Fibroblast of upper back skin (primary cell): ENCODE measurements around the gene ARMC2.
"Not testable (repeated sequence)": the region's sequence is repeated elsewhere in the genome, so short reads cannot be mapped to it uniquely, and the experiment has no call there.

ENCODE experiments used
- DNase-seq: peaks from one replicate; pipeline ENCODE4 v3.0.0-alpha.2; 2013

Gene ARMC2

DNA sequence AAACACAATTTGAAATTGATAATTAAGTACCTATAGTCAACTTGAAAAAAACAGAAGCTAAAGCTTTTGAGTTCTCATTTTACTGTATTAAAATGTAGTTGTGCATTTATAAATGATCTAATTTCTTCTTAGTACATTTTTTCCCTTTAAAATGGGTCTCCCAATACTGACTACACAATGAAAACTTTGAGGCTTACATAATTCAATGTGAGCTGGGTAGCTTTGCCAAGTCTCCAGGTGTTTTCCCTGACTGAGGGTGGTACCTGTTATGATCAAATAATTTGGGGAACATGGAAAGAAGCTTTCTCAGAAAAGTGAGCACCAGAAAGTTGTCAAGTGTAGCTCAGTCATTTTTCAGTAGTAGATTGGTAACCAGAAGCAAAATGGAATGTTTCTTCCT, 74.3 kb downstream of the ARMC2 start:
- no peak for DNase-seq

DNA sequence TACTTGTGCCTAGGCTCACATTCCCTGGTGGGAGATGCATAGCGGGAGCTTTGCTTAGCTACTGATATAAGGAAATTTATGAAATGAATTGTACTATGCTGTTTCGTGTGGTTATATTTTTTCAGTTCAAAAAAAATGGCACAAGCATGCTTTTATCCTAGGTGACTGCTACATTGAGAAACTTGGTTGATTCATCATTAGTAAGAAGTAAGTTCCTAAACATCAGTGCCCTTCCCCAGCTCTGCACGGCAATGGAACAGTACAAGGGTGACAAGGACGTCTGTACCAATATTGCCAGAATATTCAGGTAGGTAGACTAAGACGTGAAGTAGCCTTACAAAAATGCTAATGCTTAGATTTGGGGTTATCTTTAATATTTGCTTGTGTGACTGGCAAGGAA, 79.7 kb downstream of the ARMC2 start:
- DNase-seq = no peak

DNA sequence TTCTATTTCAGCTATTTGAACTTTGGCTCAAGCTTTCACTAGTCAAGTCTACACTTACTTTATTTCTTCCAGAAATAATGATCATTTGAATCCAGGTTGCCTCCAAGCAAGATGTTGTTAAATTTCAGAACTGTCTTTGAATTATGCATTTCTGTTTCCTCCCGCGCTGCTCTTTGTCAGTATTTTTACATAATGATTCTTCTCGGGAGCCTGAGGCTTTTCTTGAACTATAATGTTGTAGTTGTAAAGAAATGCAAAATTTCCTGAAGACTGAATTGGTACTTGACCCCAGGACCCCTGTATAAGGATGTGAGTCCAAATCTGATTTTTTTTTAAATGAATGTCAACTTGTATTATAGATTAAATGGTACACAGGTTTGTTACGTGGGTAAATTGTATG, 80.4 kb downstream of the ARMC2 start:
- DNase-seq = no peak

DNA sequence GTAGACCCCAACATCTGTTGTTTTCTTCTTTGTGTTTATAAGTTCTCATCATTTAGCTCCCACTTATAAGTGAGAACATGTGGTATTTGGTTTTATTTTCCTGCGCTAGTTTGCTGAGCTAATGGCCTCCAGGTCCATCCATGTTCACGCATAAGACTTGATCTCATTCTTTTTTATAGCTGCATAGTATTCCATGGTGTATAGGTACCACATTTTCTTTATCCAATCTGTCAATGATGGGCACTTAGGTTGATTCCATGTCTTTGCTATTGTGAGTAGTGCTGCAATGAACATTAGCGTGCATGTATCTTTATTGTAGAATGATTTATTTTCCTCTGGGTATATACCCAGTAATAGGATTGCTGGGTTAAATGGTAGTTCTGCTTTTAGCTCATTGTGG, 82.9 kb downstream of the ARMC2 start:
- not testable (repeated sequence) for DNase-seq

DNA sequence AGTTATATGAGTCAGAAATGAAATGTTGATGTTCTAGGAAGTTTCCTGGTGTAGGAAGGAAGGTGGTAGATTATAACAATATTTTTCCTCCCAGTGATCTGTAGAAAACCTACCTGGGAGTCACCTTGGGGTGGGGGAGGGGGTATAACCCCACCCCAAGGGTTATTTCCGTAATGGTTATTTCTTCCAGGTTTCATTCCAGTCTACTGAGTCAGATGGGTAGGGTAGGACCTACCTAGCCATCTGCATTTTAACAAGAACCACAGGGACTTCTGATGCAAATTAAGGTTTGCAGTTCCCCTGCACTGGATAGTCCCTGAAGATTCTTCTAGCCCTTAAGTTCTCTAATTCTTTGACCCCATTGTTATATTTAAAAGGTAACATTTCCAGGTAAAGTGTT, 88.9 kb downstream of the ARMC2 start:
- DNase-seq = no peak

DNA sequence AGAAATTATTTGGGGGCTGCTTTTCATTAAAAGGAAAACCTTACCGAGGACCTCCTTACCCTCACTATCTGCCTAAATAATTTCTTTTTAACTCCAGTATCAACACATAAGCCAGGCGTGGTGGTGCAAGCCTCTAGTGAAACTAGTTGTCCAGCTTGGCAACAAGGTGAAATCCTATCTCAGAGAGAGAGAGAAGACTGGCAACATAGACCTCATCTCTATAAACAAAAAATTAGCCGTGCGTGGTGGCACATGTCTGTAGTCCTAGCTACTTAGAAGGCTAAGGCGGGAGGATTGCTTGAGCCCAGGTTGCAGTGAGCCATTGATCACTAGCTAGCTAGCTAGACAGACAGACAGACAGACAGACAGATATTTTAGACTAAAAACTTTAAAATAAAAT, 92.5 kb downstream of the ARMC2 start:
- no peak for DNase-seq

DNA sequence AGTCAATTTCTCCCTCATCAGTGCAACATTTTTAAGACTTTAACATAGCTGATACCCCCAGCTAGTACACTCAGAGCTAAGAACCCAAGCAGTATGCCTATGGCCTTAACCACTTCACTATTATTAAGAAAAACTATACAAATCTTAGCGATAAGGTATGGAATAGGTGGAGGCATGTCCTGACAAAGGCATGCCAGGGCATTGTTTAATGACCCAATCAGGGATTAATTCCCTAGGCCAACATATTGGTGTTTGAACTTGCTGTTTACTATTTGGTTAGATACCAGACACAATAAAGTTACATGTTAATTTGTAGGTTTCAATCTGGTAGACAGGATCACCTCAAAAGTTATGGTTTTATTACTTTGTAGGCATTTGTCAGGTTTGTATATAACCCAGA, 93.1 kb downstream of the ARMC2 start:
- no peak for DNase-seq

DNA sequence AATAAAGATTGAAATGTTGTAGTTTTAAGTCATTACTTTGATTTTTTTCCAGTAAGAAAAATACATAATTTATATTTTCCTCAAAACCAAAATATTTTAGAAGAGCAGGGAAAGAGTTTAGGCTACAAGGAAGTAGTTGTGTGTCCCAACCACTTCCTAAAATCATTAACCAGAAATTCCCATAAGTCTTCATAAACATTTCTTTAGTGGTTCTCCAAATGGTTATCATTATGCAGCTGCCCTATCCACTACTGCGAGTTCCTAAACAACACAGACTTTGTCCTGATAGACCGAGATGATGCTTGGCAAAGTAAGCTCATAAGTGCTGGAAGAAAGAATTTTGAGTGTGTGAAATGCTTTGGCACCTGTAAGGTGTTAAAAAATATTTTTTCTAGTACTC, 93.6 kb downstream of the ARMC2 start:
- no peak for DNase-seq

DNA sequence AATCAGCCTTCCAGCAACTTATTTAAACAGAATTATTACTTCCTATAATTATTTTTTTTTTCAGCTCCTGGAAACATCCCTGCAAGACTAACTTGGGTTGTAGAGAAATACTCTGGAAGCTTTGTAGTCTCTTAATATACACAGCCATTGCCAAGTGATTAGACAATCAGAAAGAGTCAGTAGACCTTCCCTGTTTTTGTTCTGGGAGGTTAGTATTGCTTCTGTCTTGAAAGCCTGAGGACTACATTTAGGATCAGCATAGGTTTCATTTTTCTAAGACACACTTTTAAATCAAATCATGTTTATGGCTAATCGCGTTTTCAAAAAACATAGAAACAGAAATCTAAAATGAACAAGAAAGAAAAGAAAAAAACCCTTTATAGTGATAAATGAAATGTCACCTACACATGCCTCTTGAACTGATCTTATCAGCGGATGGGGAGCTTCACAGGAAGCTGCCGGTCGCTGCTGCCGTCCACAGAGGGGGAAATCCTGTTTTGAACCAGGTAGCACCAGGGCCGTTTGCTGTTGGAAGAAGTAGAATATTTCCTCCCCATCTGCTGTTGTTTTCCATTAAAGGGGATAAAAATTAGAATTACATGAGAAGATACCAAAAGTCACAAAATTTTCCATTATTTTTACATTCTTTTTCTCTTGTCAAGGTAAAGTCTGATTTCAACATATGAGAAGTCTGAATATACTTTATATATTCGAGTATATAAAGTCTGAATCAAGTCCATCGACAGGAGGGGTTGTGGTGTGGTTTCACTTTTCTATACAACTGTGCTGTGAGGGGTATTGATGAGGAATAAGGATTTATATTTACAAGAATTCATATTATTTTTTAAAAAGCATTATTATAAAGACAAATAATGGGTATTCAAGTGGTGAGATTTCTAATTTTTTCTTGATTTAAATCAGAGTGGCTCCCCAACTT, 94.6 kb downstream of the ARMC2 start:
- no peak for DNase-seq

DNA sequence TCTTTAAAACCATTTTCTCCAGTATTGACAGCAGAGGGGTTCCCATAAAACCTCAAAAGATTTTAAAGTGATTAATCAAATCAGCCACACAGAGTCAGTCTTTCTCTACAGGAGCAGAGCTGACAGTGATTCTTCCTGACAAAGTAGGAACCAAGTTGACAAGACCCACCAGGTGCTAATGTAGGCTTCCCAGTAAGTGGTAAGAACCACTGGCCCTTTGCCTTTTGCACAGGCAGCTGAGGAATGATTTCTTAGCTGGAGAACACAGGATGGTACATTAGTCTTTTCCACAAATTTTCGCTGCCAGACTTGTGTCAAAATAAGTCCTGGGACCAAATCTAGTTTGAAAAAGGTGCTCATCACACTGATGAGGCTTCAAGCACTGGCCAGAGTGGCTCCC, 95.8 kb downstream of the ARMC2 start:
- DNase-seq = no peak

DNA sequence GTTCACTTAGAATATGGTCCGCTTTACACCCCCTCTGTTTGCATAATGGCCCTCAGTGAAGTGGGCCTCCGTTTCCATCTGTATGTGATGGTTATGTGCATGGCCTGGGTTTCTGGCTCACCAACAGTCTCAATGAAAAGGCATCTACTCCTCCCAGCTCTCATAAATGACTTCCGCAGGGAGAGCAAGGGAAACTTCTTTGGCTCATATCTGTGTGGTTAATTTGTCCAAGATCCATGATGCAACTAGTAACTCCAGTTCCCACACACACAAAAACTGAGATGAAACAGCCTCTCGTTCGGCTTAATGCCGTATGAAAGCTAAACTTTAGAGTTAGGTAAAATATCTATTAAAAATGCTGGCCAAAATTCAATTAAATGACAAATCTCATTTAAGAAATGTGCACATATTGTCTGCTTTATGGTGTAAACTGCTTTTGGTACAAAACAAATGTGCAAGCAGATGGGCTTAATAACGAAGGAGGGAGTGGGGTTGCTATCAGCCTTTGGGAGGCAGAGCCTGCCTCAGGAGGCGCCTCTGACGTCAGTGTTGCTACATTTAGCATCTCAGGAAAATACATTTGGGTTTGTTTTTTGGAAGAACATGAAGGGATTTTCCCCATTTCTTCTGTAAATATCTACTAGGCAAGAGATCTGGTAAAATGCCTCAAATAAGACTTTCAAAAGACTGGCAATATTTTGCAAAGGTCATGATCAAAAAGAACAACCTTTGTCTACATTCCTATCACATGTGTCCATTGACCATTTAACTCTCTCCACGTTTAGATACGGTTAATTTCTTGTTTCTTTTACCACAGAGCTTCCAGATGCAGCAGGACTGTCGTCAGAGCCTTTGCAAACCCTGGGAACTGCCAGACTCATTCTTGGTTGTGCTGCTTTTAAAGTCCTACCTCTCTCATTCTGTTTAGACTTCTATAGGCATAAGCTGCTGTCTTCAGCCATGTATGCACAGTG, 96.8 kb downstream of the ARMC2 start:
- DNase-seq = peak; percentile 90

DNA sequence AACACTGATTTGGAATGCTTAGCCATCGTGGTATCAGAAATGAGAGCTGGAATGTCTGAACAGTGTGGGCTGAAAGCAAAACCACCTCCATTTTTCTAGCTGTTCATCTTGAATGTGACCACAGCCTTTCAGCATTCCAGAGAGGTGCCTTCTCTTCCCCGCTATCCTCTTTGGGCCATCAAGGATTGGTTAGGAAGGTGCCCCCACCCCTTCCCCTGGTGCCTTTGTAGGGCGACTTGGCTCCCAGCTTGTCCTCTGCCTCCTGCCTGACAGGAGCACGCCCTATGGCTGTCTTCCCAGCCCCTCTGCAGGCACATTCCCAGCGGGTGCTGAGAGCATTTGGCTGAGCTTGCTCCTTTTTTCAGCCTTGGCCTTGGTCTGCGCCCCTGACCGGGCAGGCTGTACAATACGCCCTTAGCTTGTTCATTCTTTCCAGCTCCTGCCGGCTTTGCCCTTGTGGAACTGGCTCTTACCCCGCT, 97.5 kb downstream of the ARMC2 start:
- DNase-seq = no peak

DNA sequence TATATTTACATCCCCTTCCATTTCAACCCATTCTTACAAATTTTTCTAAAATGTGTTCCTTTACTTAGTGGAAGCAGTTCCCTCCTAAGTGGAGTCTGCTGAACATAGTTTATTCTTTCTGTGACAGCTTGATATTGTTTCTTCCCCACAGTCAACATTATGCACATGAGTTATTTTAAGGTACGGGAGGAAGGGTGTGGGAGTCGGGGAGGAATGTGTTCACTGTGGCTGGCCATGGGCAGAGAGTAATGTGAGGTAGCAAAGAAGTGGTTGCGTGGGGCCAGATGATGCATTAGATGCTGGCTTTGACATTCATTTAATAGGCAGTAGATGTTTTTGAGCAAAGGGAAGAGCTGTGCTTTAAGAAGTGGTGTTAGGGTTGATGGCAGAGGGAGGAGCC, 98.5 kb downstream of the ARMC2 start:
- no peak for DNase-seq

DNA sequence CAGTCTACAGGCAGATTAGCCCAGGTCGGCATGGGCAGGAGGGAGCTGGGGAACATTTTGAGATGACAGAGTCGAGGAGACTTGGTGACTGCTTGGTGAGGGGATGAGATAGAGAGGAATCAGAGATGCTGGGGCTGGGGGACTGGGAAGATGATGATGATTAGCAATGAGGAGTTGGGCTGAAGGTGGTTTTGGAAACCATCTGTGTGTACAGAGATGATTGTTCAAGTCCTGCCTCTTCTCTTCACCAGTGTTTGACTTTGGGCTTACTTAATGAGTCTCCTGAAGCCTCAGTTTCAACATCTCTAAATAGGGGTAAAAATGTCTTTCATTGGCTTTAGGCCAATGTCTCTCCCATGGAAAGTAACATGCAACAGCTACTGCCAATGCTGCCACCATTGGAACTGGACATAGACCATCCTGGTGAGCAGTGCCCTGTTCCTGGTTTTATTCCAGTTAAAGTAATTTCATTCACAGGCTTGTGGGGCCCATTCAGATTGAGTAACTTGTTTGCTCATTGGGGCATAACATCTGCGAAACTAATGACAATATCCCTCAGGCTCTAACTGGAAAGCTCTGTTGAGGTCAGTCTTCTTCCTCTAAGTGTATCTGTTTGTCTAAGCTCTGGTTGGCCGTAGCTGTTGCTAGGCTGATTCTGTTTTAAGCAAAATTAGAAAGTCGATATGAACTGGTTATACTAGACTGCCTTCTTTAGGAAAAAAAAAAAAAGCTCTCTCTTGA, 99.1 kb downstream of the ARMC2 start:
- DNase-seq = peak; percentile 39

DNA sequence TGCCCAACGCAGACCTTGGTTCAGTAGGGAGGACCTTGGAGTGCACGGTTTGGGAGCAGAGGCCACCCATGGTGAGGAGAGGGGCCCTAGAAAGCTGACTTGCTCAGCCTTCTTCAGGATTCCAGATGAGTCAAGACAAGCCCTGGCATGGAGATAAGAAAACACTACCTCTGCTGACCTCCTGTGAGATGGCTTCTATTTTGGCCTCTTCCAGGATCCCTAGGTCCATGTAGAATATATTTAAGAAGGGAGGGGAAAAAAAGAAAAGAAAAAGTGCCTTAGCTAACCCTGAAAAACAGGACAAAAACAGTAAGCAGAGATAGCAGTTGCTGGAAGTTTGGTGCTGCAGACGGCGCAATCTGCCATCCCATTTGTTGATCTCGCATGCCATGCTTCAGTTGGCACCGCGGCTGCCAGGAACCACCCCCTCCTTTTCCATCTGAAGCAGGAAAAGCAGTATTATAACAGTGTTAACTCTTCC, 100.0 kb downstream of the ARMC2 start:
- DNase-seq = no peak

DNA sequence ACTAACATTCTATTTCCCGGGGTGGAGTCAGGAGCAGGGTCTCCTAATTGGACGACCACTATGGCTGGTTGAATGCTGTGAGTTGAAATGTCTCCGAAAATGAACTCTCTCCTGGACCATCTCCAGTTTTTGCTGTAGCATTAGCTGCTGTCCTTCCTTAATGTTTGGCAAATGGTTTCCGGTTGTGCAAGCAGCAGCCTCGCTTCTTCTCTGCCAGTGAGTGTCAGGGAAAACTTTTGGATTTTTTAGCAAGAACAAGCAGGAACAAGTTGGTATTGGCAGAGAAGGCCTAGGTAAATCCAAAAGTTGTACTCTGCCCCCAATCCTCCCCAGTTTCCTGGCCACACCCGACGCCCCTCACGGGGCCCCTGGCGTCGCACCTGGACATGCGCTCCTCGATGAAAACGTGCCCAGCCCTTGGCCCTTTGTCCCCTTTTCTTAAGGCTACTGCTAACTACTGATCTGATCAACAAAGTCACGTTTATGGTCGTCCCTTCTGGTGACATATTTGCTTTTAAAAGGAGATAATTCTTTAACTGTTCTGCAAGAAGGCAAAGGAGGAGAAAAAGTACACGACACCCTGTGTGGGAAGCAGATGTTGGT, 103.2 kb downstream of the ARMC2 start:
- DNase-seq = peak; percentile 18

DNA sequence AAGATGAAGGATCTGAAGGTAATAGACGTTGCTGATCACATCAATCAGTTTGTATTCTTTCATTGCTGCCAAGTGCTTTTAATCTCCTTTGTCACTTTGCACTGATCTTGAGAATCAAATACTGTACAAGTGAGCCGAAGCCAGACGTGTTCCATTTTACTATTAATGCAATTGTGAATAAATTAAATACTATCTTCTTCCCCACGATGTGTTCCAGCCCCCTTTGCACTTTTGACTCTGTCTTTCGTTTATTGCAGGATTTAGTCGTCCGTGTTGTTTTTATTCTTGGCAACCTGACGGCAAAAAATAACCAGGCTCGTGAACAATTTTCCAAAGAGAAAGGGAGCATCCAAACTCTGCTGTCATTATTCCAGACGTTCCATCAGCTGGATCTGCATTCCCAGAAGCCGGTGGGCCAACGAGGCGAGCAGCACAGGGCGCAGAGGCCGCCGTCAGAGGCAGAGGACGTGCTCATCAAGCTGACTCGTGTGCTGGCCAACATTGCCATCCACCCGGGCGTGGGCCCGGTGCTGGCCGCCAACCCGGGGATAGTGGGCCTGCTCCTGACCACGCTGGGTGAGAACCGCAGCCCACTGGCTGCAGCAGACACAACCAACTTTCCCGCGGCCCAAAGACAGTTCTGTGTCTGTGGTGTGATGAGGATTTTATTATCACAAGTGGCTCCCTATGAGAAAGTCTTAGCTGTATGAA, 104.7 kb downstream of the ARMC2 start:
- no peak for DNase-seq

DNA sequence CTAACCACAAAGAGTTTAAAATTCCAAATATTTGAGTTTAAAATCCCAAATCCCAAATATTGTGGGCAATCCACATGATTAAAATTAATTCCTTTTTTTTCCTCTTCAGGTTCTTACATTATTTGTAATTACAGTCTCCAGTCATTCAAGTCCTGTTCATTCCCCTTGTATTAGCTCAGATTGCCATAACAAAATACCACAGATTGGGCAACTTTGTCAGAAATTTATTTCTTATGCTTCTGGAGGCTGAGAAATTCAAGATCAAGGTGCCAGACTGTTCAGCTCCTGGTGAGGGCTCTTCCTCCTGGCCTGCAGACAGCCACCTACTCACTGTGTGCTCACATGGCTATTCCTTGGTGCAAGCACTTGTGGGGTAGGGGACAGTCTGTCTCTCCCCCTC, 105.5 kb downstream of the ARMC2 start:
- DNase-seq = no peak

DNA sequence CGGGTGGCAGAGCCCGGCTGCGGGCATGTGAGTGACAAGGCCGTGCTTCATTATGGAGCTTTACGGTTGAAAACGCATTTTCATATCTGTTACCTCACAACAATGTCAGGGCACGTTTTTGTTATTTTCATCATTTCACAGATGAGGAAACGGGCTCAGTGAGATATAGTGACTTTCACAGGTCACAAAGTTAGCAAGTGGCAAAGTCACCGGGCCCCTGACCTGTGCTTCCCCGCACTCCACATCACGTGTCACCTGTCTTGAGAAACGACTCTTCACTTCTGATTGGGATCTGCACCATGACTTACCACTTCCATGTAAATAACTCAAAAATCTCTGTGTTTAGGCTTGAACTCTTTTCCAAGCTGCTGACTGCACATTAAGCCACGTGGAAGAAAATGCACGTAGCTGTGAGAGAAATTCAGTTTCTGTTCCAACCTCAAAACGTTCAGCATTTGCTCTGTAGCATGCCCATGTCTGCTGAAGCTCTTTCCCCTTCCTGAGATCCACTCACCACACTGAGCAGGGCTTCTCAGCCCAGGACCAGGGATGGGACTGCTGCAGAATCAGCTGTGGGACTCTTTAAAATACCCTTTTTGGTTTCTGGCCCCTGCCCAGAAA, 107.2 kb downstream of the ARMC2 start:
- DNase-seq = no peak

DNA sequence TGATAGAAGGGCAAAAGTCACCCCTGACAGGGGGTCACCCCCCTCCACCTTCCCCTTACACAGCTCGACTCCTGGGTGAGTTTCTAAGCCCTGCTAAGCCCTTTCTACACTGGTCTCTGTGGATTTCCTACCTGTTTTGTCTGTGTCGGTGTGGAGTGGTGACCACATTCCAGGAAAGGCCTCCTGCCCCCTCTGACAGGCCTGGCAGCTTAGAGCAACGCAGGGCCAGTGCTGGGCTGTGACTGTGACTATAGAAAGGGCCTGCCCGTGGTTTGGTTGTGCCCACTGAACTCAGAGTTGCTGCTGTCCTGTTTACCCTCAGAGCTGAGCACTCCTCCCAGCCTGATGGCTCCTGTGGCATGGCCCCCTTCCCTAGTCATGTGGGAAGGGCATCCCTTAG, 109.0 kb downstream of the ARMC2 start:
- no peak for DNase-seq
